Hepatocyte (in vitro differentiated cells): ENCODE data around the gene SLC22A23. TPM values are rescaled to one million over a fixed set of nuclear protein-coding genes. Genes with fewer than 3 reads are reported as not detected.

Experiments
- DNase-seq: peaks from one replicate; pipeline ENCODE4 v3.0.0-alpha.2; 2016; ENCODE audit warnings: low spot score
- H2AFZ ChIP-seq: fragments of 200-600 bp; sonication (generic); 2 replicates; pipeline ENCODE4 v1.6.0; 2016; ENCODE audit warnings: antibody characterized with exemption, mild to moderate bottlenecking
- H3K27ac ChIP-seq: fragments of 200-600 bp; sonication (generic); 2 replicates; pipeline ENCODE4 v1.5.1; 2016; ENCODE audit warnings: mild to moderate bottlenecking
- H3K27me3 ChIP-seq: fragments of 200-600 bp; sonication (generic); 2 replicates; pipeline ENCODE4 v1.6.1; 2016
- H3K36me3 ChIP-seq: fragments of 200-600 bp; sonication (generic); replicated peaks from 2 replicates; pipeline ENCODE4 v1.5.1; 2016; ENCODE audit warnings: low read depth; ENCODE audit not compliant: insufficient read depth
- H3K4me1 ChIP-seq: fragments of 200-600 bp; sonication (generic); 2 replicates; pipeline ENCODE4 v1.5.1; 2016; ENCODE audit warnings: mild to moderate bottlenecking, moderate library complexity; ENCODE audit not compliant: insufficient read depth
- H3K4me2 ChIP-seq: fragments of 200-600 bp; sonication (generic); 2 replicates; pipeline ENCODE4 v1.6.0; 2016
- H3K4me3 ChIP-seq: fragments of 200-600 bp; sonication (generic); 2 replicates; pipeline ENCODE4 v1.5.1; 2016; ENCODE audit warnings: mild to moderate bottlenecking
- H3K79me2 ChIP-seq: fragments of 200-600 bp; sonication (generic); 2 replicates; pipeline ENCODE4 v1.6.0; 2017; ENCODE audit warnings: mild to moderate bottlenecking
- H3K9me2 ChIP-seq: fragments of 200-600 bp; sonication (generic); replicated peaks from 2 replicates; pipeline ENCODE4 v1.6.0; 2017; ENCODE audit warnings: mild to moderate bottlenecking; ENCODE audit not compliant: insufficient read depth
- H3K9me3 ChIP-seq: fragments of 200-600 bp; sonication (generic); 2 replicates; pipeline ENCODE4 v1.5.1; 2016; ENCODE audit warnings: low read depth, mild to moderate bottlenecking
- H4K20me1 ChIP-seq: fragments of 200-600 bp; sonication (generic); 2 replicates; pipeline ENCODE4 v1.6.0; 2016; ENCODE audit warnings: mild to moderate bottlenecking; ENCODE audit not compliant: insufficient read depth, poor library complexity, severe bottlenecking
- CTCF ChIP-seq: fragments of 200-600 bp; sonication (generic); IDR thresholded peaks from 2 replicates; pipeline ENCODE4 v1.5.1; 2016; ENCODE audit warnings: antibody characterized with exemption, mild to moderate bottlenecking; ENCODE audit not compliant: poor library complexity
- EZH2 ChIP-seq: fragments of 200-600 bp; sonication (generic); IDR thresholded peaks from 2 replicates; pipeline ENCODE4 v1.6.1; 2016; ENCODE audit warnings: antibody characterized with exemption, mild to moderate bottlenecking, borderline replicate concordance
- EZH2phosphoT487 ChIP-seq: fragments of 200-600 bp; sonication (generic); IDR thresholded peaks from one replicate; pipeline ENCODE4 v1.6.1; 2018; ENCODE audit warnings: antibody characterized with exemption, mild to moderate bottlenecking, low read depth, moderate library complexity; ENCODE audit not compliant: unreplicated experiment, severe bottlenecking
- WGBS: methylation state at CpG from one replicate; pipeline ENCODE4 v1.1.6; 2016; ENCODE audit warnings: low lambda C conversion rate; ENCODE audit errors: missing lambda C conversion rate; 5-methylcytosine and 5-hydroxymethylcytosine counted together
- polyA plus RNA-seq: library from polyadenylated mRNA; unstranded; fragments of >200 nt; fragmentation: Nextera tagmentation; extraction: Ambion mirVana; gene quantifications from 2 replicates; pipeline ENCODE4 v1.2.1, GENCODE V29; 2016
- total RNA-seq: library from RNA; depleted of rRNA; stranded (reverse); fragments of >200 nt; gene quantifications from 2 replicates; pipeline ENCODE4 v1.2.3, GENCODE V29; 2014

The SLC22A23 gene
- total and polyA plus RNA-seq, 2 experiments from 2014 or later = 14.3 to 14.8 TPM

GRCh38 chr6:3351105-3351676, 105.7 kb downstream of the SLC22A23 start:
- no peaks in the 10 kb centered on the region for H3K9me2 ChIP-seq
- H3K27me3 ChIP-seq = no peaks in the 10 kb centered on the region
- H3K4me2 ChIP-seq = no peak overlapping the region
- H3K27ac ChIP-seq = peak overlapping the region; percentile 26
- WGBS = 40% methylated on average over 14 of the region's 15 CpGs
- TF ChIP-seq CTCF = no peak
- TF ChIP-seq EZH2 = no peak
- no peak for TF ChIP-seq EZH2phosphoT487
- peaks cover 28% of the 10 kb centered on the region for H3K4me1 ChIP-seq
- no peak for DNase-seq
- H3K79me2 ChIP-seq = peaks cover 19% of the 10 kb centered on the region
- H3K9me3 ChIP-seq = no peaks in the 10 kb centered on the region
- no peaks in the 10 kb centered on the region for H4K20me1 ChIP-seq
- H3K36me3 ChIP-seq = no peaks in the 10 kb centered on the region
- no peak overlapping the region for H2AFZ ChIP-seq
- no peak overlapping the region for H3K4me3 ChIP-seq

GRCh38 chr6:3350252-3350796, 106.5 kb downstream of the SLC22A23 start:
- Histone ChIP-seq H3K27ac (peak overlapping the region; percentile 26), H3K4me3 (no peak overlapping the region), H3K27me3 (no peaks in the 10 kb centered on the region), H2AFZ (no peak overlapping the region), H3K9me3 (no peaks in the 10 kb centered on the region), H3K4me2 (no peak overlapping the region), H3K9me2 (no peaks in the 10 kb centered on the region), H3K4me1 (peaks cover 24% of the 10 kb centered on the region), H3K36me3 (no peaks in the 10 kb centered on the region), H3K79me2 (peaks cover 19% of the 10 kb centered on the region), H4K20me1 (no peaks in the 10 kb centered on the region)
- TF ChIP-seq EZH2 (no peak), CTCF (no peak), EZH2phosphoT487 (no peak)
- DNase-seq = no peak
- WGBS = 60% methylated on average over 8 of the region's 8 CpGs

GRCh38 chr6:3349388-3350251, 107.2 kb downstream of the SLC22A23 start:
- Histone ChIP-seq H4K20me1 (no peaks in the 10 kb centered on the region), H3K4me1 (peaks cover 17% of the 10 kb centered on the region), H3K4me2 (no peak overlapping the region), H3K4me3 (no peak overlapping the region), H3K27me3 (no peaks in the 10 kb centered on the region), H3K9me2 (no peaks in the 10 kb centered on the region), H3K79me2 (peaks cover 15% of the 10 kb centered on the region), H3K27ac (peak overlapping the region; percentile 6), H3K36me3 (no peaks in the 10 kb centered on the region), H3K9me3 (no peaks in the 10 kb centered on the region), H2AFZ (no peak overlapping the region)
- 73% methylated on average over 8 of the region's 8 CpGs for WGBS
- DNase-seq = no peak
- TF ChIP-seq CTCF (no peak), EZH2phosphoT487 (no peak), EZH2 (no peak)
